NCI-H69 (cell line): ENCODE measurements around the gene ANXA1.
"Not testable (repeated sequence)": the region's sequence is repeated elsewhere in the genome, so short reads cannot be mapped to it uniquely, and the experiment has no call there.

Experiments
- DNase-seq: peaks from one replicate; lab custom pipeline; 2025; lab: John Stamatoyannopoulos, UW

ANXA1 gene

GRCh38 chr9:73168298-73168934, 16.8 kb downstream of the ANXA1 start:
- no peak for DNase-seq

GRCh38 chr9:73170185-73170957, 18.7 kb downstream of the ANXA1 start:
- DNase-seq = no peak

GRCh38 chr9:73172901-73173215, 21.2 kb downstream of the ANXA1 start:
- no peak for DNase-seq

GRCh38 chr9:73173557-73174329, 22.1 kb downstream of the ANXA1 start:
- DNase-seq = peak; percentile 11

- no peak for DNase-seq
Observed at GRCh38 chr9:73174330-73174980, 22.8 kb downstream of the ANXA1 start.

GRCh38 chr9:73176450-73176875, 24.8 kb downstream of the ANXA1 start:
- DNase-seq = peak; percentile 44

- no peak for DNase-seq
Observed at GRCh38 chr9:73178044-73178443, 26.4 kb downstream of the ANXA1 start.

- peak; percentile 81 for DNase-seq
Observed at GRCh38 chr9:73179589-73179988, 27.9 kb downstream of the ANXA1 start.

GRCh38 chr9:73180403-73180802, 28.7 kb downstream of the ANXA1 start:
- DNase-seq = peak; percentile 64

GRCh38 chr9:73182928-73183327, 31.3 kb downstream of the ANXA1 start:
- peak; percentile 12 for DNase-seq

GRCh38 chr9:73183428-73183827, 31.8 kb downstream of the ANXA1 start:
- no peak for DNase-seq

GRCh38 chr9:73183917-73184861, 32.5 kb downstream of the ANXA1 start:
- peak; percentile 69 for DNase-seq

- DNase-seq = not testable (repeated sequence)
Observed at GRCh38 chr9:73191109-73191508, 39.4 kb downstream of the ANXA1 start.

GRCh38 chr9:73194284-73194683, 42.6 kb downstream of the ANXA1 start:
- no peak for DNase-seq

GRCh38 chr9:73199448-73199847, 47.8 kb downstream of the ANXA1 start:
- no peak for DNase-seq

- peak; percentile 68 for DNase-seq
Observed at GRCh38 chr9:73199886-73200285, 48.2 kb downstream of the ANXA1 start.

- peak; percentile 71 for DNase-seq
Observed at GRCh38 chr9:73200694-73201452, 49.2 kb downstream of the ANXA1 start.

GRCh38 chr9:73202980-73203379, 51.3 kb downstream of the ANXA1 start:
- DNase-seq = no peak

GRCh38 chr9:73204936-73205335, 53.3 kb downstream of the ANXA1 start:
- no peak for DNase-seq

- no peak for DNase-seq
Observed at GRCh38 chr9:73206851-73207250, 55.2 kb downstream of the ANXA1 start.
